SK-N-SH (cell line): ENCODE results near the gene ZNF627.
"Not testable (repeated sequence)": the region's sequence is repeated elsewhere in the genome, so short reads cannot be mapped to it uniquely, and the experiment has no call there.

Experiments used
- POLR2AphosphoS5 ChIP-seq: IDR thresholded peaks from 2 replicates; pipeline ENCODE4 v1.6.1; 2012; ENCODE audit warnings: low read depth, low read length
- TCF12 ChIP-seq: IDR thresholded peaks from 2 replicates; pipeline ENCODE4 v1.4.0; 2012
- USF2 ChIP-seq: fragments of 150-350 bp; IDR thresholded peaks from 2 replicates; pipeline ENCODE4 v1.6.1; 2017; ENCODE audit warnings: antibody characterized with exemption, low read length, low read depth, borderline replicate concordance
- TF ChIP-seq, protein P1 (sequence below): IDR thresholded peaks from 2 replicates; pipeline ENCODE4 v1.6.1; 2012; ENCODE audit warnings: mild to moderate bottlenecking, low read depth, low read length, moderate library complexity
- TF ChIP-seq, protein P2 (sequence below): fragments of 200-600 bp; sonication (generic); IDR thresholded peaks from 2 replicates; pipeline ENCODE4 v1.6.1; 2017; ENCODE audit warnings: antibody characterized with exemption, mild to moderate bottlenecking, moderate library complexity

- TF ChIP-seq, protein P1, sequence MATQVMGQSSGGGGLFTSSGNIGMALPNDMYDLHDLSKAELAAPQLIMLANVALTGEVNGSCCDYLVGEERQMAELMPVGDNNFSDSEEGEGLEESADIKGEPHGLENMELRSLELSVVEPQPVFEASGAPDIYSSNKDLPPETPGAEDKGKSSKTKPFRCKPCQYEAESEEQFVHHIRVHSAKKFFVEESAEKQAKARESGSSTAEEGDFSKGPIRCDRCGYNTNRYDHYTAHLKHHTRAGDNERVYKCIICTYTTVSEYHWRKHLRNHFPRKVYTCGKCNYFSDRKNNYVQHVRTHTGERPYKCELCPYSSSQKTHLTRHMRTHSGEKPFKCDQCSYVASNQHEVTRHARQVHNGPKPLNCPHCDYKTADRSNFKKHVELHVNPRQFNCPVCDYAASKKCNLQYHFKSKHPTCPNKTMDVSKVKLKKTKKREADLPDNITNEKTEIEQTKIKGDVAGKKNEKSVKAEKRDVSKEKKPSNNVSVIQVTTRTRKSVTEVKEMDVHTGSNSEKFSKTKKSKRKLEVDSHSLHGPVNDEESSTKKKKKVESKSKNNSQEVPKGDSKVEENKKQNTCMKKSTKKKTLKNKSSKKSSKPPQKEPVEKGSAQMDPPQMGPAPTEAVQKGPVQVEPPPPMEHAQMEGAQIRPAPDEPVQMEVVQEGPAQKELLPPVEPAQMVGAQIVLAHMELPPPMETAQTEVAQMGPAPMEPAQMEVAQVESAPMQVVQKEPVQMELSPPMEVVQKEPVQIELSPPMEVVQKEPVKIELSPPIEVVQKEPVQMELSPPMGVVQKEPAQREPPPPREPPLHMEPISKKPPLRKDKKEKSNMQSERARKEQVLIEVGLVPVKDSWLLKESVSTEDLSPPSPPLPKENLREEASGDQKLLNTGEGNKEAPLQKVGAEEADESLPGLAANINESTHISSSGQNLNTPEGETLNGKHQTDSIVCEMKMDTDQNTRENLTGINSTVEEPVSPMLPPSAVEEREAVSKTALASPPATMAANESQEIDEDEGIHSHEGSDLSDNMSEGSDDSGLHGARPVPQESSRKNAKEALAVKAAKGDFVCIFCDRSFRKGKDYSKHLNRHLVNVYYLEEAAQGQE, result not testable (repeated sequence)
- not testable (repeated sequence) for TF ChIP-seq POLR2AphosphoS5, USF2, TCF12
- TF ChIP-seq, protein P2, sequence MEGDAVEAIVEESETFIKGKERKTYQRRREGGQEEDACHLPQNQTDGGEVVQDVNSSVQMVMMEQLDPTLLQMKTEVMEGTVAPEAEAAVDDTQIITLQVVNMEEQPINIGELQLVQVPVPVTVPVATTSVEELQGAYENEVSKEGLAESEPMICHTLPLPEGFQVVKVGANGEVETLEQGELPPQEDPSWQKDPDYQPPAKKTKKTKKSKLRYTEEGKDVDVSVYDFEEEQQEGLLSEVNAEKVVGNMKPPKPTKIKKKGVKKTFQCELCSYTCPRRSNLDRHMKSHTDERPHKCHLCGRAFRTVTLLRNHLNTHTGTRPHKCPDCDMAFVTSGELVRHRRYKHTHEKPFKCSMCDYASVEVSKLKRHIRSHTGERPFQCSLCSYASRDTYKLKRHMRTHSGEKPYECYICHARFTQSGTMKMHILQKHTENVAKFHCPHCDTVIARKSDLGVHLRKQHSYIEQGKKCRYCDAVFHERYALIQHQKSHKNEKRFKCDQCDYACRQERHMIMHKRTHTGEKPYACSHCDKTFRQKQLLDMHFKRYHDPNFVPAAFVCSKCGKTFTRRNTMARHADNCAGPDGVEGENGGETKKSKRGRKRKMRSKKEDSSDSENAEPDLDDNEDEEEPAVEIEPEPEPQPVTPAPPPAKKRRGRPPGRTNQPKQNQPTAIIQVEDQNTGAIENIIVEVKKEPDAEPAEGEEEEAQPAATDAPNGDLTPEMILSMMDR, result not testable (repeated sequence)
Measured at GRCh38 chr19:11573354-11573753, 23.9 kb upstream of the ZNF627 start.
